Islet of Langerhans (tissue), 1 donor: Measurements from ENCODE around the gene IFIH1.

Source experiments
- FAIRE-seq: peaks from one replicate; lab custom pipeline; 2011; peaks lifted over from hg19 to GRCh38; lab: Jason Lieb, UNC

IFIH1 gene

GRCh38 chr2:162308747-162309503 lies 9.6 kb downstream of the IFIH1 start:
- no peak for FAIRE-seq

- no peak for FAIRE-seq
Observed at GRCh38 chr2:162305901-162306300, 12.6 kb downstream of the IFIH1 start.

DNA sequence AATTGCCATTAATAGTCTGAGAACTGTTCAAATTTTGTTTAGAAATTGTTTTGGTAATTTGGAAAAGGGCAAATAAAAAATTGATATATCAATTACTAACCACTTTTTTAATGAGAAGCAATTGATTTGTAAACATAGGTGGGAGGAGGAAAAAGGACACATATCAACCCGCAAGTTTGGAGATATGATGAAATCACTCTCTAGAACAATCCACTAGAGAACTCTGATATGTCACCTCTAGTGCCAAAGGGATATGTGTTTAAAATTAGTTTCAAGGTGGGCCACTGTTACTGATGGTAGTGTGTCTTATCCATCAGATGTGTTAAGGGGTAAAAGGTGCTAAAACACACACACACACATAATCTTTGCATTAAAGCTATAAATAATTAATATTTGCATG lies 16.6 kb downstream of the IFIH1 start:
- no peak for FAIRE-seq

DNA sequence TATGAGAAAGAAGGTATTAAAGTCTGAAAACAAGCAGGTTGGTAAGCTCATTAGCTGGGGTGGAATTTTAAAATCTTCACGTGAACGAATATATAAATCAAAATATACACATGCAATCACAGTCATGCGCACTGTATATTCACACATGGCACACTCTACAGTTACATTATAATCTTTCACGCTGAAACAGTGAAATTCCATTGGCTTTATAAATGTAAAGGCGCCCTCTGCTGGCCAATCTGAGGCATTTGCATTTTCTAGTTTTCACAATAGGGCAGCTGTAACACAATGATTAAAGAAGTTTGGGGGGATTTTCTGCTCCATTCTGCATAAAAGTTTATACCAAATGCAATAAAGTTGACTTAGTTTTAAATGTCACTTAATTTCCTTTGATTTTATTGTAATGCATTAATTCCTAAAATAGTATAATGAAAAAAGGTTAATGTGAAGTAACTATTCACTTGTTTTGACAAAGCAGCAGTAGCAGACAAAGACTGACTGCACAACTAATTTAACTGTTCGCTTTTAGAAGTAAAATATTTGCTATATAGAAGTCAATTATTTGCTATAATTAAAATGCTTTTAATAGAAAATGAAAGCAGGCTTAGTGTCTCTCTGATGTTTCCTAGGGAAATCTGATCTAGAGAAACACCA lies 17.2 kb downstream of the IFIH1 start:
- FAIRE-seq: peak; percentile 99

- no peak for FAIRE-seq
Observed at GRCh38 chr2:162300266-162300665, 18.2 kb downstream of the IFIH1 start.

- FAIRE-seq: no peak
Observed at GRCh38 chr2:162298669-162299335, 19.7 kb downstream of the IFIH1 start.

DNA sequence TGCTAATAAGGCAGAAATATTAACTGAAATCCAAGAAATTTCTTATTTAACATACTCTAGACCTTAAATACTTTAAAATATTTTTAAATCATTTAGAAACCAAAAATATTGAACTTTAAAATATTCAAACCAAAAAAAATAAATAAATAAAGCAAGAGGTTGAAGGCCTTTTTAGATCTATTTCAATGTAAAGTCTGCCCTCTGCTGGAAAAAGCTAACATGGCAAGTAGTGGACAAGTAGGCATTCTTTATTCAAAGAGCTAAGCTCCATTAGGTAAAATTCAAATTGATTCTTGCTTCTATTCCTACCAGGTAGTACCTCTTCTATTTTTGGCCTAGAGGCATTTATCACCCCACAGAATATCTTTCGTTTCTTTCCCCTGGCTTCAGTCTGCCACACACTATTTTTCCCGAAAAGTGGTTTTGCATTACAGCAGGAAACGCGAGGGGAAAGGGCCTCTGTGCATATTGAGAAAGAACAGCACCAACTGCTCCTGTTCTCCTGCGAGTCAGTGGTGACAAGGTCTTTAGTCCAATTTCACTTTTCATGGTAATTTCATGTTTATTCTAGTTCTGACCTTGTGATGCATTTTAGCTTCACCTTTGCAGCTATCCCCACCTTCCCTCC lies 20.4 kb downstream of the IFIH1 start:
- peak; percentile 98 for FAIRE-seq

GRCh38 chr2:162295009-162295408 lies 23.5 kb downstream of the IFIH1 start:
- FAIRE-seq: no peak

GRCh38 chr2:162293122-162293786 lies 25.2 kb downstream of the IFIH1 start:
- no peak for FAIRE-seq

DNA sequence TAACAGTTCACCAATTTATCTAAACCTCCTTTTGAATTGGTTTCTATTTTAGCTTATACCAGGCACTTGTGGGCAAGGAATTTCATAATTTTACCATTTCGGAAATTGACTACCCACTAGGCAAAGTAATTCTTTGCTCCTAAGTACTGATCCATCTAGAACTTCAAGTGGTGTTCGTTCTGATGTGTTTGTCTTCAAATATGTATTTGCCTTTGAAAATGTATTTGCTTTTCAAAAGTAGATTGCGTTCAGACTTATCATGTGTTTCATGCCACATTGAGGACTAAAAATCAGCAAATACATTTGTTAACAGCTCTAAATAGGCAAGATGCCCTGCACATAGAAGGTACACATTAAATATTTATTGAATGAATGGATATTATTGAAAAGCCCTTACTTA lies 26.7 kb downstream of the IFIH1 start:
- FAIRE-seq: no peak

DNA sequence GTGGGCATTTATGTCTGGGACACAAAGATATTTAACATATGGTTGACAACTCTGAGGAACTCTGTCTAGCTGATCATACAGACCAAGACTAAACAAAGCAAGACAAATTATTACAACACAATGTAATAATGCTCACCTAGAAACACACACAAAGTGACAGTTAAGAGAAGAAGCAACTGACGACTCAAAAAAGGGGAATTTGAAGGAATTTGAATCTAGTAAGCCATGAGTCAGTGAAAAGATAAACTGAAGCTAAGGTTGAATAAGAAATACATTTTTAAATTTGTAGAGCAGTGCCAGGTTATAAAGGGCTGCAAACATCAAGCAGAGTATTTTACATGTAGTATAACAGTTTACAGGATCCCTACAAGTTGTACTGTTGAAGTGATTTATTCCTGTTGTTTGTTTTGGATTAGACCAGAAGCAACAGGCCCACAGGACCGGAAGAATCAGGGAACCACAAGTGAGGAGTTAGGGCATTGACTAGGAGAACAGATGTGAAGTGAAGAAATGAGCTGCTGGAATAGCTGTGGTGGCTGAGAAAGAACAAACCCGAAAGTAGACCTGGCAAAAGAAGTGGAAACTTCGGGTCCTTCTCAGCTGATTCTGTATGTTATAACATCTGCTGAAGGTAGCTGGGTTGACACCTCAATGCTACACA lies 35.6 kb downstream of the IFIH1 start:
- no peak for FAIRE-seq

- no peak for FAIRE-seq
Observed at GRCh38 chr2:162280654-162281053, 37.8 kb downstream of the IFIH1 start.

- no peak for FAIRE-seq
Observed at GRCh38 chr2:162277381-162277780, 41.1 kb downstream of the IFIH1 start.

- FAIRE-seq: no peak
Observed at GRCh38 chr2:162267996-162268395, 50.5 kb downstream of the IFIH1 start.

GRCh38 chr2:162267496-162267895 lies 51.0 kb downstream of the IFIH1 start:
- no peak for FAIRE-seq

GRCh38 chr2:162266460-162266760 lies 52.1 kb downstream of the IFIH1 start:
- no peak for FAIRE-seq

DNA sequence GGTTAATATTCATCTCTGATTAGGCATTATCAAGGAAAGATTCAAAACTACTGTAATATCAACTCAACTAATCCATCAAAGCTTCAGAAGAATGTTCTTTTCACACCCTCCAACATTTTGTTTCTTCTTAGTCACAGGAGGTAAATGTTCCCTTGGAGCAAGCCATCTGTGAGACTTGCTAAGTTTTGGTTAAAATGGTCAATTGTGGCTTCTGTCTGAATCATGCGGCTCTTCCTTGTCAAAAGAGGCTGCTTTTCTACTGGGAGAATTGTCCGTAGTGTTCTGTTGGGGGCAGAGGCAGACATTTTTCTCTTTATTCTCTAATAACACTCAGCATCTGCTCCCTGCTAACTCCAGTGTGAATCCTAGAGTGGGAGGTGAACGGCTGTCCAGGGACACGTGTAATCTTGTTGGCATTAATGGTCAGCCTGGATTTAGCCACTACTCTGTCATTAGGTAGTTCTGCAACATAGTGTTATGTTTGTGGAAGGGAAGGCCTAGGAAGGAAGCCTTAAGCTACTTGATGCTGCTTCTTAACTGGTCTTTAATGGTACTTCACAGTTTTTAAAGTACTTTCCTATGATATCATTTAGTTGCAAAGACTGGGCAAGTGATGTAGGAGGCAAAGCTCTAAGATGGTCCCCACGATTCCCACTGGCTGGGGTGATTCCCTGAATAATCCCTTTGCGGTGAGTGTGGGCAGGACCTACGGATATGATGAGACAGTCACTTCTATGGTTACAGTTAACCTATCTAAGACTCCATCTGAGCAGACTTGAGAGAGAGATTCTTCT lies 52.6 kb downstream of the IFIH1 start:
- no peak for FAIRE-seq

DNA sequence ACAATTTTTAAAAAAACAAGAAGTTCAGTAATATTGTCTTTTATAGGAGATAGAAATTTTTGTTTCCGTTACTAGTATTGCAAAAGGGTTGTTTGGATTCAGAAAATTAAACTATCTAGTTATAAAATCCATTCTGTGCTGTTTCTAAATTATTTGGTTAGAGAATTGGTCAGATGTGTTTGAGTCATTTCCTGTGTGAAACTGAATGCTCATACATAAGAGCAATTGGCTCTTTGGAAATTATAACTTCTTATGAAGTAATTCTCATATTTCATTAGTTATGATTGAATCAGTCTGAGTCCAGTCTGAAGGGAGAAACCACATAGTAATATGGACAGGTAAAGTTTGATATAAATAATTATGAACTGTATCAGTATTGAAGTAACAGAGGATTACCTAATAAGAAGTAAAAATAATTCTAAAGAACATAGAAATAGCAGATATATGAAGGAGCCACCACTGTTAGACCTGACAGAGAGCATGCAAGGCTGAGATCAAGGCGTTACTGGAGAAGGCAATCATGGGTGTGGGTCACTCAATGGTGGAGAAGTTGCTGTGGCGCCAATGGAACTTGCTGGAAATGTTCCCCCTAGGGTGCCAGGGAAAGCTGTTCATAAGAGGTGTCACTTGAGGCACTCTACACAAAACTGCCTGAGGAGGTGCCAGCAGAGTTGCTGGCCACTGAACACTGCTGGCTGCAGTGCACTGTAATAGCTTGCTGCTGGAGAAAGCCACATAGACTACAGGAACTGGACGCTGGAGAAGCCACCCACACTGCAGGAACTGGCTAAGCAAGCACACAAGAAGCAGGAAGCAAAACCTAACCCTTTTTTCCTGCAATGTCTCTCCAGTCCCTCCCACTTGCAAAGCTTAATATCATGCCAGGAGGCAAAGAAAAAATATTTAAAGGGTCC lies 57.2 kb downstream of the IFIH1 start:
- FAIRE-seq: no peak

DNA sequence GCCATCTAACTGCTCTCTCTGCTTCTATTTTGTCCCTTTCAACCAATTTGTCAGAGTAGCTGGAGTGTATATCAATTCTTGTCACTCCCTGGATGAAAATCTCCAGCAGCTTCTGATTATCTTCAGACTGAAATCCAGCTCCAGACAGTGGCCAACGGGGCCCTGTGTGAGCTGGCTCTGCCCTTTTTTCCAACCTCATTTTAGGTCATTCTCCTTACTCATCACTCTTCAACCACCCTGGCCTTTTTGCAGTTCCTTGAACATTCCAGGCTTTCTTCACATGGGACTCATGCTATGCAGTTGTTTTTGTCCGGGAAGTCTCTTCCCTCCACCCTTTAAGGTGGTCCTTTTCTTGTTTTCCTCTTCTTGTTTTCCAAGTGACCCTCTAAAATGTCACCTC lies 59.8 kb downstream of the IFIH1 start:
- no peak for FAIRE-seq

- no peak for FAIRE-seq
Observed at GRCh38 chr2:162258169-162258568, 60.3 kb downstream of the IFIH1 start.
